Activated CD8-positive, alpha-beta memory T cell treated with anti-CD3 and anti-CD28 coated beads for 24 hours (primary cell): ENCODE data around the gene DCLK1.
"Not testable (repeated sequence)": the region's sequence is repeated elsewhere in the genome, so short reads cannot be mapped to it uniquely, and the experiment has no call there.

Experiments
- DNase-seq: peaks from one replicate; pipeline ENCODE4 v3.0.0-alpha.2; 2020

DCLK1 gene

DNA sequence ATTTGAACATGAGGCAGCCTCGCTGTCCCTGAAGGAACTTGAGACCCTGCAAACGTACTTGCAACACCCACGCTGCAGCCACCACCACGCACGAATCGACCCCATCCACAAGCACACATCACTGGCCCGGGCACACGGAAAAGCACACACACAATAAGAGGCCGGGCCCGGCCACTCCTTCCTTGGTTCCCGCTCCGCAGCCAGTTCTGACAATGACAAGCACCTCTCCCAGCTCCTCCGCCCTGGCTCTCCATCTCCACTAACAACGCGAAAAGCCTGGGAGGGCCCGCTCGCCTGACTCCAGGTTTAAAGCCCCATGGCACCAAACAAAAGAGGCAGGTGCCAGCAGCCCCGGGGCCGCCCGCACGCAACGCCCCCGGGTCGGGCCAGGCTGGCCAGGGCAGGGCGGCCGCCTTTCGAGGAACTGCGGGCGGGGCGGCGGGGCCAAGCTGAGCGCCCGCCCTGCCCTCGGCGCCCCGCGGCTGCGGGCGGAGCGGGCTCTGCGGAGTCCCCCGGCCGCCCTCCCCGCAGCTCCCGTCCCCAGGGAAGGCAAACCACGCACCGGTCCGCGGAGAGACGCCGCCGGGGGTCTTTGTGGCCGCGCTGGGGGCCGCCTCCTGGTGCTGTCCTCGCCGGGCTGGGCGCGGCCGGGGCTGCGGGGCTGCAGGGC is 495 bp downstream of the DCLK1 start:
- DNase-seq: no peak

DNA sequence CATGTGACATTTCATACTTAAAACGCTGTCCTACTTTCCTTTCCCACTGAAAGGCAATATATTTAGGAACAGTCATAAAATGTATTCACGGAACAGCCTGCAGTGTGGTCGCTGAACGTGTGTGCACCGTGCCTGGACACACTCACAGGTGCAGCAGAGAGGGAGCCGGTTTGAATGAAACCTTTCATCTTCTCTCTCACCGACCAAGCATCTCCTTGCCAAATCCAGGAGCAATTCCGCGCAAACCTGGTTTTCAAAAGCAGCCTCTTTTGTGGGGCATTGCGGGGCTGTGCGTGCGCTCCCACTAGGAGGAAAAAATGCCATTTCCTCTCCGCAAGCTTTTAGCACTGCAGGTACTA is 1.0 kb downstream of the DCLK1 start:
- DNase-seq: no peak

DNA sequence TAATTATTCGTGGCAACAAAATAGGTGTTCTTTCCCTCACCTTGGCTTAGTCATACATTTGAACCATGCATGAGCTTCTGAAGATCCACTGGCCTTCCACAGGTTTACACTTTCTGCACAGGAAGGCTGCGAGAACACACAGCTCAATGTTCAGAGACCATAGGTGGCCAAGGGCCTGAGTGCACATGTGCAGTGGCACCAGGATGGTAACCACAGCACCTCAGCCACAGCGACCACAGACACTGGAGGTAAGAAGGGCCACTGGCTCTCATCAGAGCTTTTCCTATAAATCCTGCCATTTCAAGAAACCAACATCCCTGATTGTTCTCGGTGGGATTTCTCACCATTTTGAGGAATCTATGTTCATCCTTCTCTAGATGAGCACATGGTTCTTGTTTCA is 1.6 kb downstream of the DCLK1 start:
- no peak for DNase-seq

DNA sequence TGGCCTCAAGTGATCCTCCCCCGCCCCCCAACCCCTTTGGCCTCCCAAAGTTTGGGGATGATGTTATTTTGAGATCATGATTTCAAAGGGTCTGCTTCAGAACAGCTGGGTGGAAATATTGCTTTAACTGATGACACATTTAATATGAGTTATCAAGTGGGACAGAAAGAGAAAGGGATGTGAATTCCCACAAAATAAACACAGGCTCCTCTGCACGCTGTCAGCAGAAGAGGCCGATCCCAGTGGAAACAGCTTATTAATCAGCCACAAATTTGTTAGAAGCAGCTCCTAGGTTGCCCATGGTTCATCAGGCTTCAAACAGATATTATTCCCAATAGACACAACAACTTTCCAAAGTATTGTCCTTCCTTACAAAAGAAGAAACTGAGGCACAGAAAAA is 4.7 kb downstream of the DCLK1 start:
- no peak for DNase-seq

DNA sequence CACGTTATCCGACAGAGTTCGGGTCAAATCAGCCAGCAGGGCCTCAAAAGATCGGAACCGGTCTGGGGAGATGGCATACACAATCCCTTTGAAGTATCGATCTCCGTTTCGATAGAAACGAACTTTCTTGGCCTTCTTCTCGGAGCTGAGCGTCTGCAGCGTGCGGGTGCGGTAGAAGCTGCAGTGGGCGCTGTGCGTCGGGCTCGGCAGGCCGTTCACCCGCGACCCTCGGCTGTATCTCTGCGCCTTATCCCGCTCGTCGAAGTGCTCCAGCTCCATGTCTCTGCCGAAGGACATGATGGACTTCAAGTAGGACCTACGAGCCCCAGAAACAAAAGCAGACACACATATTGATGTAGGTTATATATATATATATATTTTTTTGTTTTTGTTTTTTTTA is 5.3 kb downstream of the DCLK1 start:
- DNase-seq: no peak

DNA sequence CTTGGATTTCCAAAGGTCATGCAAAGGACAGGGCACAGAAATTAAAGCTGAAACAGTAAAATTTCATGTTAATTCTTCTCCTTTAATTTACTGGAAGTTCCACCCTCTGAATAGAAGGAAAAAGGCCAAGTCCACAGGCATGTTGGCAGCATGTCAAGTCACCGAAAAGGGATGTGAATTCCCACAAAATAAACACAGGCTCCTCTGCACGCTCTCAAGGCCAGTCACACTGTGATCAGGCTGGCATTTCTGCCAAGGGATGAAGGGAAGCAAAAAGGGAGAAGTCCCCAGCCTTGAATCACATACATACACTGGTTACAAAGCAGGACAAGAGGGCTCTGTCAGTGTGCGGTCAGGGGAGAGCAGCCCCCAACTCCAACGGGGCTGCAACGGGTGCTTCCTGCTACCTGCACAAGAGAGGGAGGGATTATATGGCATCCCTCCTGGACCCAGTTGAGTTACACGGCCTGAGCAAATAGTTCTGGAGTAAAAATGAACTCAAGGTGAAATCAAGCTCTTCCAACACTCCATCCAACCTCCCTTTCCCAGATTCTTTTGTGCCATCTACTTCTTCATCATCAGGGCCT is 6.9 kb downstream of the DCLK1 start:
- DNase-seq: no peak

DNA sequence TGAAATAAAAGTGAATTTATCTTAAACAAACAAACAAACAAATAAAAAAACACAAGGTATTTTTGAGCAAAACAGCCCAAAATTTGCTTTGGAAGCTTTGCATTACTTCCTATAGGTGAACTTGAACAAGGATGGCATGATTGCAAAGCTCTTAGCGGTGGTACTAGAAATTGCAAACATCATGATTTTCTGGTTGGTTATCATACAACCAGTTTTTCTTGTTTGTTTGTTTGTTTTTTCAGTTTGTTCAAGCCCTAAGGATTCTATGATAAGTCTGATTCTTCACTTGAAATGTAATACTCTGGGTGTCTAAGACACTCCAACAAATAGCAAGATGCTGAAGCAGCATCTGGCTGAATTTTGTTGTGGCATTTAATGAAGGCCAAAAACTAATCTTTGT is 15.9 kb downstream of the DCLK1 start:
- DNase-seq: no peak

DNA sequence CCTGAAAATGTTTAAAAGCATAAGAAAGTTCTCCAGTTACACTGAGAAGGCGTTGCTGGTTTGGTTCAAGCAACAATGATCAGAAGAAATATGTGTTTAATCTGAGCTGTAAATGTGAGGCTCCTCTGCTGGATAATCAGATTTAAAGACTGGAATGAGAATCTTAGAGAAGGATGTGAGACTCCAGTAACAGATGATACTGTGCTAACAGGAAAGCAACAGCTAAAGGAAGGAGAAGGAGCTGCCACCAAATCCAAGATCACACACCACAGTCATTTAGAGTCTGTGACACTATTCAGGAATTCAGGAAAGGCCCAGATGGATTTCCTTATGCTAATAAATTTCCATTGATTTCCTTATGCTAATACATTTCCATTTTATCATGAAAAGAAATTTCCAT is 16.9 kb downstream of the DCLK1 start:
- no peak for DNase-seq

DNA sequence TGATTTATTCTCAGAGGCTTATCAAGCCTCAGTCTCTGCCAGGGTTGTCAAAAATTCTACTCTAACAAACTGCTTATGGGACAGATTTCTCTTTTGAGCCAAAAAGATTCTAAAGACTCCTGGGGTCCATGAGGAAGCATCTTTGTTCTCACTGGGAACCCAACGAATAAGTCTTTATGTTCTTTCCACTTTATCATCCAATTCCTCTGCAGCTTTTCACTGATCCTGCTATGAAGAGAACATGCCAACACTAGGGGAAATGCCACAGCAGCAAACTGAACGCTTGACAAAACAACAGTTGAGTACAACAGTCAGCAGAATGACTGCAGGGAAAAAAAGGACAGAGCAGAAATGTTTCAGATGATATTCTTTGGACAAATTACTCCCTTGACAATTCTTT is 22.2 kb downstream of the DCLK1 start:
- no peak for DNase-seq

DNA sequence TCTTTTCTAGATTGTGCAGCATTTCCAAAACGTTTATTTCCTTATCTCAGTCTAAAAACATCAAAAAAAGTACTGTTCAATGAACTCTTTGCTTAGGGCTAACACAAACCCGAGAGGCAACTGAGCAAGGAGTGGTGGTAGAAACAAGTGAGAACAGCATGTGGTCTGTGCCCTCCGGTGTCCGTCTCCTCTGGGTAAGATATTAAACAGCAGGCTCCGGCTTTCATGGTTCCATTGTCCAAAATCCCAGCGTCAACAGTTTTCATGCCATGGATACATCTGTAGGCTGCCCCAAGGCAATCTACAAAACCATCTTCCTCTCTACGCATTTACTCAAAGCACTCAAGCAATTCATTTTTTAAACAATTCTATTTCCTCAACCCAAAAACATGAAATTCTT is 22.8 kb downstream of the DCLK1 start:
- no peak for DNase-seq

DNA sequence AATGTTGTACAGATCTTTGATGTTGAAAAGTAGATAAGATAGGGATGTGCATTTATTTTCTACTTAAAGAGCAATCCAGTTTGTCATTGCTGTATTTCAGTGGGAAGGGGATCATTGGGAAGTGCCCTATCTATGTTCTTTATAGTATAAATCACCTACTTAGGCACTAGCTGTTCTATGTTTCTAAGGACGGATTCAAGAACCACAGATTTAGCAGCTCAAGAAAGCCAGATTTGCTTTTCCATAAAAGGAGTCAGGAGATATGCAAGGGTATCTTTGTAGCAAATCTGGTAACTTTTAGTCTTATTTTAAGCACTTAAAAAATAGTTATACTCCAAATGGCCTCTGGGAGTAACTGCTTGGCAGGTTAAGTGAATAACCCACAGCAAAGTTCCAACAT is 23.7 kb downstream of the DCLK1 start:
- no peak for DNase-seq

DNA sequence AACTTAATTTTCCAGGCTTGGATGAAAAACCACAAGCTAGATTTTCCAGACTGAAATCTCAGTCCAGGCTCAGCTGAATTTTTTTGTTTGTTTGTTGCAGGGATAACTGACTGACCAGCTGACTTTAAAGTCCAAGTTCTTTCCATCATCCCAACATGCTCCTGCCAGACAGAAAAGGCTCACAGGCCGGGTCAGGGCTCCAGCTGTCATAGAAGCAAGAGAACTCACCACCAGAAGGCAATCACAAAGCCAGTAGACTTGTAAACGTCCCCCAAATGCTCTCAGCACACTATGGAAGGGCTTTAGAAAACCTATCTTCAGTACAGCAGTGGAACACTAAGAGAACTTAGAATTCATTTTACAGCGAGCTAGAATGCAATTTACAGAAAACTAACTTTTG is 25.5 kb downstream of the DCLK1 start:
- no peak for DNase-seq

DNA sequence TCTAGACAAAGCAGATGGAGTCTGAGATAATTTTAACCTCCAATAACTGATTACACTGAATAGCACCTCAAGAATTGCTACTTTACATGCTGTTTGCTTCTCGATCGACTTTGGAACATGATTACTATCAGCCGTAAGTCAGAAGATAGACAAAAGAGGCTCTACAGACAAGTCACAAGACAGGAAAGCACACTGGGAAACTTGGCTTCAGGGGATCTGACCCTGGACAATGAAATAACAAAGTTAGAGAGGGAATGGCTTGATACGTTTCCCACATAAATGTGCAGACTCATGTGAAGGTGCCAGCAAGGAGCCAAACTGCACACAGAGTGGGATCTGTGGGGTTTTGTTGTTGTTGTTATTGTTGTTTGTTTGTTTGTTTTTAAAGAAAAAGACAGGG is 28.5 kb downstream of the DCLK1 start:
- DNase-seq: no peak

DNA sequence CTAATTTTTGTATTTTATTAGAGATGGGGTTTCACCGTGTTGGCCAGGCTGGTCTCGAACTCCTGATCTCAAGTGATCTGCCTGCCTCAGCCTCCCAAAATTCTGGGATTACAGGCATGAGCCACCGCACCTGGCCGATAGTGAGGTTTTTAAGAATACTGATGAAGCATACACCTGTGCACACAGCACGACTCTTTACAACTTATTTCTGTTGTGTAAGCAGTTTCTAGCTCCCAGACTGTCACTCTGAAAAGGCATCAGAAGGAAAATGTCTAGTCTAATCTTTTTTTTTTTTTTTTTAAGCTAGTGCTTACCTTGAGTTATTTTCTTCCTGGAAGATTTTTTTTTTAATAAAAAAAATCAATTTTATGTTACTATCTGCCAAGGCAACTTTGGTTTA is 29.3 kb downstream of the DCLK1 start:
- not testable (repeated sequence) for DNase-seq

DNA sequence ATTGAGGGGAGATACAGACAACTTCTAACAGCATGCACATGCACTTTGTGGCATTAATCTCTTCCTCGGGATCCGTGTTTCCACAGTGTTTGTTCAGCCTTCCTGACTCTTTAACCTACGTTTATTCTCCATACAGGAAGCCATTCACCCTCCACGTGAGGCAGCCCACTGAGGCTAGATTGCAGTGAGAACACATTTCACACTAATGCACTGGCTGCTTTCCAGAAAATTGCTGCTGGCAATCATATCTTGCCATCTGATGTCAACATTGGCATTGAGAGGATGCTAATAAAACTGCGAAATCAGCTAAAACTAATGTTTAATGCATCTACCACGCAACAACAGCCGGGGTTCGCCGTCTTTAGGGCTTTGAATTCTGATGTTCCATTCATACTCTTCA is 30.0 kb downstream of the DCLK1 start:
- DNase-seq: no peak

DNA sequence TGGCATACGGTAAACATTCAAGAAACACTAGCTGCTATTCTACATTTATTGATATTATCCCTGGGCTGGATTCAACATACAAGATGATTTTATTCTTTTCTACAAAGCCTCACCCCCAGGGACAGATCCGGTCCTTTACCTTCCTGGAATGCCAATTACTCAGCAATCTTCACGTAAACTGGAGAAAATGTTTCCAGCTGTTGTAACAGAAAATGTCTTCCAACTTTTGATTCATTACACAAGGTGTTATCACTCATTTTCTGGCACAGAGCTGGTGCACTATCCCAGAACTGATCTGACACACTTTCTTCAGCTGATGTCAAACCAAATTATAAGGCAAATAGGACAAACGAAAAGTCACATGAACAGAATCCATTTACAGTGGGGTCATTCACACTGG is 33.1 kb downstream of the DCLK1 start:
- no peak for DNase-seq

DNA sequence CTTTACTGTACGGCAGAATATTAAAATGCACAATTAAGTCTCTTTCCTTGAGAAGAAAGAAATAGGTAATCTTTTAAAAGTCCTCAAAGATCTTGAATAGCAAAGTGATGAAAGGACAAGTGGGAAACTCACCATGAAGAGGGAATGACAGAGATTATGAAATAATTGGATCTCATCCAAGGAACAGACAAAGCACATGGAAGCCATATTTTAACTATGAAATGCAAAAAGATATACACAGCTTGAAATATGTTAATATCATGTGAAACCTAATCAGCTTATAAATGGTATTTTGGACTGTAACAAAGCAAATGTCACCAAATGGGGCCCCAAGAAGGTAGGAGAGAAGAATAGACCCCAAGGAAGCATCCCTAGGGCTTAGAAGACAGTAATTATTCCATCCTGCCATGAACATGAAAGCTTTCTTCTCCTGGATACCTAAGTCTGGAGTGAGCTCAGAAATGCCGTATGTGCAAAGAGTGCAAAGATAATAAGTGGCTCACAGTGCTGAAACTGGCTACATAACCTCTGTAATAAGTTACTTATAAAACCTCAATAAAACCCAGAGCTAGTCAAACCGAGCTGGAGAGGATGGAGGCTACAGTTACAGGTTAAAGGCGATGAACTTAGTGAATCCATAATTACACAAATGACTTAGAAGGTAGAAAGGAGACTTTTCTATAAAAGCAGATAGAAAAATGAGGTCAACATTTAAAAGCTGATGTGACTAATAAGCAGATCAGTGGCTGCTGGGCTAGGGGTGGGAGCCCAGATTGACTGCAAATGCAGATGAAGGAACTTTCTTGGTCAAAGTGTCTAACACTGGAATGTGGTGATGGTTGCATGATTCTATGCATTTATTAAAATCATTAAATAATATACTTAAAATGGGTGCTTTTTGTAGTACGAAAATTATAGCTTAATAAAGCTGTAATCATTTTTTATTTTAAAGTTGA is 34.4 kb downstream of the DCLK1 start:
- no peak for DNase-seq

DNA sequence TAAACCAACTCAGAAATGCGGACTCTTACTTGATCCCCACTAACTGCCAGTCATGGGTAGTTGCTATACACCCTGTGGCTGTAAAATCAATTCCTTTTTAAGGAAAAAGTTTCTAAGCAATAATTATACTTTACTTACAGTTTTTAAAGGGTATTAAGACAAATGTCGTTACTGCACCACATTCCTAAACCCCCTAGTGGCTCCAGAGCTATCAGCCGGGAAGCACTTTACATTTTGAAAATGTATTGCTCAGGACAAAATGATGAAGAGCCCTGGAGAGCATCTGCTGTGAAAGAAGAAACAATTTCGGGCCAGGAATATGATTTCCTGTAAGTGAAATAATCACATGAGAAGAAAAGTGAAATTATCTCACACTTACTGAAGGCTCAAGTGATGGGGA is 36.7 kb downstream of the DCLK1 start:
- DNase-seq: no peak

DNA sequence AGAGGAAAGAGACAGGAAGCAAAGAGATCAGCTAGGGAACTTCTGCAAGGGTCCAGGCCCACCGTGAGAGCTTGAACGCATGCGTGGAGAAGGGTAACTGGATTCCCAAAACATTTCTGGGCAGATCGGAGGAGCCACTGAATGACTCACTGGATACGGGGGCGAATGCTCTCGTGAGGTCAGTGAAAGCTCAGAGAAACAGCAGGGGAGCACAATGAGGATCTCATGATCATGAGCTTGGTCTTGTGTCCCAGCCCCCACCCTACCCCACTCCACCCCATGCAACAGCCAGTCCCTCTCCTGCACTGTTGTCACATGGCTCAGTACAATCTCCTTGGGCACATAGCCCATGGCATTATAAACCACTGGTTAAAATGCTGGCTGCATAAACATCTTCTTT is 40.6 kb downstream of the DCLK1 start:
- DNase-seq: no peak

DNA sequence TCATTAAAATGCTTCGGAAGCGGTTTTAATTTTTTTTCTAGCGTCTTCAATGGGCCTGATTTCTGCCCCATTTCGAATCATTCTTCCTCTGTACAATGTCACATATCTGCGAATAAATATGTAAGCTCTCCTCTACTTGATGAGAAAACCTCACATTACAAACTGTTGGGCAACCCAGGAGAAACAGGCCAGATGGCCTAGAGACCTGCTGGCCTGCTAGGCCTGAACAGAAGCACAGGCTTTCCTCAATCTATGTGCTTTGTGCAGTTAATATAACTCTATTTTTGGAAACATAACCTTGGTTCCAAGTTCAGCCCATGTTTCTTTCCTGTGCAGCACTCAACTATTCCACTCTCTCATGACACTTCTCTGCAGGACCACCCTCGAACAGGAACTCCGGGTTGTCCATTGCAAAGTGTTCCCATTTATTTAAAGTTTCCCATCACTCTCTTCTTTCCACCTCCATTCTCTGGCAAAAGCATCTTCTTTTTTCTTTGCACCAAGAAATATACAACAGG is 42.0 kb downstream of the DCLK1 start:
- DNase-seq: no peak

DNA sequence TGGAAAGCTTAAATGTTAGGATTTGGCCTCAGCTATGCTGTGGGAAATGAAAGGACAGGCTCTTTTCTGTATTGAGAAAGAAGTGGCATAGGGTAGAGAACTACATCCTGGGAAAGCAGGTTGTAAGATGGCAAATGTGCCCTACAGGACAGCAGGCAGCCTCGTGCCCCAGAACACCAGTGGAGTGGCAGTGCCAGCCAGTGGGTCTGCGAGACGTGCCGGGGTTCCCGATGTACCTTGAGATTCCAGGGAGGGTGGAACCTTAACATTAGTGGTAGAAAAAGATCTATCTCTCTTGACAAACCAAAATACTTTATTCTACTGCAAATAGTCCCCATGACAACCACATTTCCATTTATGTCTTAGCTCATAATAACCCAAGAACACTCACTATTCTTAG is 42.7 kb downstream of the DCLK1 start:
- DNase-seq: no peak

DNA sequence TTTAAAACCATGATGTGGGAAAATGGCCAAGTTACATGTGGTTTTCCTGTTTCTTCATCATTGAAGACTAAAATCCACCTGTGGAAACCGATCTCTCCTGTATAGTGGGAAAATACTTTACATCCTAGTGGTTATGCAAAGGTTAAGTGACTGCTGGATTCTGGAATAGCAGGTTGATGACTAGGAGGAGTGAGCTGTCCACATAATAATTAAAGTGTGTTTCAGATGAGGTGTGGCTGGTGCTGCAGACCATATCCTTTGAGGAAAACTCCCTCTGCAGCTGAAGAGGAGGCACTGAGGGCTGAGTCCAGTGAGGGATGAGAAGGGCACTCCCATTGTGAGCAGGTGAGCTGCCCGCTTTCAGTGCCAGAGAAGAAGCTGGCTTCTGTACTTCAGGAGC is 43.2 kb downstream of the DCLK1 start:
- DNase-seq: no peak

DNA sequence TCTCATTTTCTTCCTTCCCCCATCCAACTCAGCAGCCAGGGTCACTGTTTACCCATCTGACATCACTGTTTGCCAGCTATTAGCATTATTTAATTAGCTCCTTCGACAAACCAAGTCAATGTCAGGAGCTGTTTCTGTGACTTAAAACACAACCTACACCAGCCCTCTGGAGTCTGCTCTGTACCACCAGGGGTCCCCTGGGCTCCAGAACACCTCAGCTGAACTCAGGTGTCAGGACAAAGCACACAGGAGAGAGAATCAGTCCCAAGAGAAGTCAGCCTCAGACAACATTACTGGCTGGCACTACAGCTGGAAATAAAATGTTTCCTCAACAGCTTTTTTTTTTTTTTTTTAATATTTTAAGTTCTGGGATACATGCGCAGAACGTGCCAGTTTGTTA is 45.1 kb downstream of the DCLK1 start:
- no peak for DNase-seq

DNA sequence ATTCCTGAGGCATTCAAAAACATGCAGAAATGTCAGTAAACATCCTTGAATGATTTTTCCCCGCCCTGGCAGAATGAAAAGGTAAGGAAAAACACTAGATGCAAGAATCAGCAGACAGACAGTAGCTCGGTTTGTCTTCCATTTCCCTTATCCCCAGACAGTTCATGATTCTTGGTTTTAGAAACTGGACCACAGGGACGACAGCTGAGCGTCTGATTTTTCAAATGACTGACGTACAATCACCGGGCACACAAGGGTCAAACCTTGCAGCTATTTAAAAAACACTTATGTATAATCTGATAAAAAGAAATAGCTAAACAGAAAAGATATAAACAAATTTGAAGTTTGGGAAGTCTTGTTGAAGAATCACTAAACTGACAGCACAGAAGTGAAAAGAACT is 47.1 kb downstream of the DCLK1 start:
- no peak for DNase-seq
